ENCODE data around the gene KEAP1.

- TF ChIP-seq CTCF (IDR thresholded peaks at IDR 0.05; ENCODE audit: low read depth, low read length, poor library complexity, severe bottlenecking) (no peak), EZH2phosphoT487 (IDR thresholded peaks at IDR 0.05; ENCODE audit: borderline replicate concordance, low read length) (no peak)
Observed at GRCh38 chr19:10519421-10519820, 16.3 kb upstream of the KEAP1 start.
